HG03469 (cell line): ENCODE results near the gene DELE1.
A peak's percentile ranks its signal among the peaks of the same experiment; 100 is the strongest.

ENCODE experiments used
- ATAC-seq: cut with Tn5 transposase; IDR thresholded peaks from one replicate; pipeline ENCODE4 v1.9.1; 2021; ENCODE audit warnings: mild to moderate bottlenecking, moderate library complexity, moderate number of reproducible peaks; ENCODE audit not compliant: unreplicated experiment

Gene DELE1

DNA sequence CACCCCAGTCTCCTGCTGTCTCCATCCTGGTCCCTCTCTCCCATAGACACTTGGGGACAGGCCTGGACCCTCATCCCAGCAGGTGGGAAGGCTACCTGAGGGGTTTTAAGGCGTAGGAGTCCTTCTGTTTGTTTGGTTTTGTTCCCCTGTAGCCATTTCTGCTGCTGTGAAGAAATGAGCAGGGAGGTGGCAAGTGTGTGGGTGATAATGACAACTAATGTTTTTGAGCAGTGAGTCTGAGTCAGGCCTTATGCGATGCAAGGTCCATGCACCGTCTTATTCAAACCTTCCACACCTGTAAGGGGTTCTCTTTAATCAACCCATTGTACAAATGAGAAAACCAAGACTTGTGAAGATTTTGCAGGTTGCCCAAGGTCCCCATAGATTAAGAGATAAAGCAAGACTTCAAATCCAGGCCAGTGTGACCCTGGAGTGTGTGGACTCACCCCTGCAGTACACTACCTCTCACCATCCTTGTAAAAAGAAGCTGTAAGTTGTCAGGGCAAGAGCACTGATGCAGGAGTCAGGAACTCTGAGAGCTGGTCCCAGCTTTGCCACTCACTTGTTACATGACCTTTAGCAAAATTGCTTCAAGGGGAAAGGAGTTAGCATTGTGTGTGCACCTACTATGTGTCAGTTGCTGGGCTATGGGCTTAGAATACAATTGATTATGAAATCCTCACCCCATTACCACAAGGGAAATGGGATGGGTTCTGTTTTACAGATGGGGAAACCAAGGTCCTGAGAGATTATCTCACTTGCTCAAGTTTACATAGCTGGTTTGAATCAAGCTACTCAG is 26.7 kb downstream of the DELE1 start:
- ATAC-seq: no peak

DNA sequence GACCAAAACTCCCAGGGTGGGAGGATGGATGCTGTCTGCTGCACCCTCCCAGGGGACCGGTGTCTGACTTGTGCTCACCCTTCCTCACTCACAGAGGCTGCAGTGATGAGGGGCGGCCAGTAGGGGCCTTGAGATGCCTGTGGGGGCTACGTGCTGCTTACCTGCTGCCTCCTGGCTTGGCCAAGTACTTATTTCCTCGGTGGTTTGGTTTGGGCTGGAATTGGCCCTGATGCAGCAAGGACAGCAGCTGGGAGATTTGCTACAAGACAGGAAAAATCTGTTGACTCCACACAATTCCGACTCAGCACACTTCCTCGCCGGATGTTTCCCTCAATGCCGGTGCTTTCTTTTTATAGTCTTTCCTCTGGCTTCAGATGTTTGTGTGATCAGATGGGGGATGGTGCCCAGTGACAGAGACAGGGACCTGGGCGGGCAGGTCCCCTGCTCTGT is 27.7 kb downstream of the DELE1 start:
- ATAC-seq: peak; percentile 71

DNA sequence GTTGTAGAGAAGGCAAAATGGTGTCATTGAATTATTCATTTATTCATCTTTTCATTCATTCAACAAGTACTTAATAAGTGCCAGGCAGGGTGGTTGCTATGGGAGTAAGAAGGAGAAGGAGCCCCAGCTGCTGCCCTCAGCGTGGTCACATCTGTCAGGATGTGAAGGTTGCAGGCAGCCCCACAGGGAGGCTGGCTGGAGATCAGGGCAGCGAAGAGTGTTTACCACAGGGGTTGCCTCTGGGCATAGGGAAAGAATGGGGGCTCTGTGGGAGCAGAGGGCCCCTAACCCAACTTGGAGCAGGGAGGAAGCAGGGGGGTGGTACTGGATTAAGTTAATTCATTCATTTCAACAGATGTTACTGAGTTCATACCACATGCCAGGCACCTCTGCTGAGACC is 28.3 kb downstream of the DELE1 start:
- ATAC-seq: no peak

DNA sequence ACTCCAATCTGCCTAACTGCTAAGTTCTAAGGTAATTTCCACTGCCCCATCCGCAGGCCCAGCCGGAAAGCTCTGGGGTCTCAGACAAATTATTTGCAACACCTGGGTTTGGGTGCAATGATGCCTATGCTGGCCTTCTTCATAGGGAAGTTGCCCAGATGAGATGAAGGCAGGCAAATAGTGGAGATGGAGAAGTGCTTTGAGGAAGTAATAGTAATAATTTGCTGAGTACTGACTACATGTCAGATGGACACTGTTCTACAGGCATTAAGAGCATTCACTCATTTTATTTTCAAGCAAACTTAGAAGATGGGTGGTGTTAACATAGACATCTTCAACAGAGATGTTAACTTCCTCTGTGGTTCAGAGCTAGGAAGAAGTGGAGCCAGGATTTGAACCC is 30.5 kb downstream of the DELE1 start:
- no peak for ATAC-seq

DNA sequence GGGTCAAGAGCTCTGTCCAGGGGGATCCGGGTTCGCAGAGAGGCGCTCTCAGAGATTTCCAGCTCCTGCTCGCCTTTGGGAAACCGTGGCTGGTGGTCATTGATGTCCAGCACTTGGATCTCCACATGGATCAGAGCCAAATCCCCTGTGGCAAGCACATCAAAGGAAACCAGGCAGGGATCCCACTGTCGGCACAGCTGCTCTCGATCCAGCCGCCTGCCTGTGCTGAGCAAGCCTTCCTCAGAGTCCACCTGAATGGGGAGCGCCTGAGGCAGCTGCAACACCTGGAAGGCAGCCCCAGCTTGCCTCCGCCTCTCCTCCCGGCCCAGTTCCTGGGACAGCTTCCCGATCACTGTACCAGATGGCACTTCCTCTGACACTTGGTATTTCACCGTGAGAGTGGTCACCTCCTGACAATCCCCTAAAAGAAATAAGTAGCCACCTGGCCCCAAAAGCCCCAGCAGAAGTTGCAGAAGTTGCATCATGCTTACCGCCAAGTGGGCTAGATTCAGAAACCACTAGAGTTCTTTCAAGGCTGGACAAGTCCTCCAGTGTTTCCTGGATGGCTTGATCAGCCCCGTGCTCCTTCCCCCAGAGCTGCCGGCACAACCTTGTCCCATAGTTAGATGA is 33.8 kb downstream of the DELE1 start:
- ATAC-seq: no peak

DNA sequence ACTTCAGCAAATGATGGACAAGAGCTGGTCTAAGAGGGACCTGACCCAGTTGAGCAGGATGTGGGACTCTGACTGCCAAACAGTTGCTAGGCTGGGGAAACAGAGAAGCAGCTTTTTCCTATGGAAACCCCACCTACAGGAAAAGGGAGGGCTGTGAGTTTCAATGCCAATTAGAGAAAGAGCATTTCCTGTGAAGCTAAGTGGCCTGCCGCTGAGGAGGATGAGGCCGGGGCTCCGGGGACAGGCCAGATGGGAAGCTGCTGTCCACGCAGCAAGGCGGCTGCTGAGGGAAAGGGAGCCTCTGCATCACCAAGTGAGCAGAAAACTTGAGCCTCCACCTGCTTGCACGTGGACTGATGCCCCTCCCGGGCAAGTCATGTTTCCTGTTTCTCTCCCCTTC is 34.4 kb downstream of the DELE1 start, which contains the start of gene PCDH12:
Gene PCDH12, minus strand, starts transcription at position 90 of the 400 bp plus-strand sequence. CDS start 351 bp downstream, outside the sequence.
- no peak for ATAC-seq

DNA sequence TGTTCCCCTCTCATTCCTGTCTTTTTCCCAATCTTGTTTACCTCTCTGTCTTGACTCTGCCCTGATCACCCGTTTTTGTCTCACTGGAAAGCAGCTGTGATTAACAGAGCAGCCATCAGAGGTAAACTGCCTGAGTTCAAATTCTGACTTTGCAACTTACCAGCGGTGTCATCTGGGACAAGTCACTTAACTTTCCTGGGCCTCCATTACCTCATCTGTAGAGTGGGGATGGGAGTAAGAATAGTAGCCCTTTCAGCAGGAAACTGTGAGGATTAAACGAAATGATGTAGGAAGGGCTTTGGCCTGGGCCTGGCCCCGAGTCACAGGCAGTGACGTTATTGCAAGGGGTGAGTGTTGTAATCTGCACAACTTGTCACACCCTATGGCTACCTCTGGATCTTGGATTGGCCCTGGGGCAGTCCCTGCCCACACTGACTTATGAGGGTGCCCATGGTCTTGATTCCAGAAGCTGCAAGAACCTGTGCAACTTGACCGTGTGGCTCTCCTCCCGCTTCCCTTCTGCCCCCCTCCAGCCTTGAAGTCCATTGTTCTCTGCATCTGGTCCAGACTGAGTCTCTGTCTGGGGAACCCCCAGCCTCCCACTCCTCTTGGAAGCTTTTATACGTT is 35.0 kb downstream of the DELE1 start:
- no peak for ATAC-seq

DNA sequence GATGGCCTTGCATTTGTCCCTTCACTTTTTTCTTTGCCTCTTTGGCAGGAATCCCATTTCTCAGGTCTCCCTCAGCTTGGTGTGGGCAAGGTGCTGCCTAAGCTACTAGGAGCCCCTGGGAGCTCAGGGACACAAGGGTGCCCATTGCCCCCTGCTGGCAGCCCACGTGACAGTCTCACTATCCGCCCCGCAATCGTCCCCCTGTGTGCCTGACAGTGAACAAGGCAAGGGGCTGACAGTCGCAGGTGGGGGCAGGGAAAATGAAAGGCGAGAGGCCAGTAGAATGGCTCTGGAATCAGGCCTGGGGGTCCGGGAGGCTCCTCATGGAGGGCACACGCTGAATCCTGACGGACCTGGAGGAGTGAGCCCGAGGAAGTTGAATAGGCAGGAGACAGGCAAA is 36.3 kb downstream of the DELE1 start:
- no peak for ATAC-seq

DNA sequence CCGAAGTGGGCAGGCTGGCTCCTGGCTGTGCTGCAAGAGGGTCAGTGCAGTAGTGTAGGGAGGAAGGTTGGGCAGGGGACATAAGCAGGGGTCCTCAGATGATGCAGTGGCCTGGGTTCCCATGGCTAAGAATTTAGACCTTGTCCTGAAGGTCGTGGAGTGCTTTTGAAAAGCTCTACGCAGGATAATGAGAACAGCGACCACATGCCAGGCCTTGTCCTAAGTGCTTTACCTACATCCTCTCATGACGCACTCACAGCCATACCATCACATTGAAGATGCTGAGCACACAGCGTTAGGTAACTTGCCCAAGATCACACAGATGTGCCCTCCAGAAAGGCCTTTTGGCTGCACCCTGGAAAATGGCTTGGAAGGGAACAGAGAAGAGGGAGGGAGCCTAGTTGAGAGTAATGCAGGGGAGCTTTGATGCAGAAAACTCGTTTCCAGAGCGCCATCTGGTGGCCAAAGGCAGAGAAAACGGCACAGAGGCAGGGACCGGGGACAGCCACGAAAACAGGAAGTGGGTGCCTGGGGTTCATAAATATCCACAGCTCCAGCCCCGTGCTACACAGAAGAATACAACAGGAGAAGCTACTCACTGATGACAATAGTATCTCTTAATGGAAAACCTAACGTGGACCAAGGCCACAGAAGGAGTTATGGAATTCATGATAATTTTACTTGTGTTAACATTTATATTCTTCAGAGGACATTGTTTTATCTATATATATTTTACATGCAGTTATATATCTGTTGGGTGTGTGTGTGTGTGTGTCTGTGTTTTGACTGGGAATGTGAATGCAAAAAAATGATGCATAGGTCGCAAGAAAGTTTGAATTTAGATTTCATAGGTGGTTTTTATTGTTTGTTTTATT is 37.0 kb downstream of the DELE1 start:
- peak; percentile 76 for ATAC-seq

DNA sequence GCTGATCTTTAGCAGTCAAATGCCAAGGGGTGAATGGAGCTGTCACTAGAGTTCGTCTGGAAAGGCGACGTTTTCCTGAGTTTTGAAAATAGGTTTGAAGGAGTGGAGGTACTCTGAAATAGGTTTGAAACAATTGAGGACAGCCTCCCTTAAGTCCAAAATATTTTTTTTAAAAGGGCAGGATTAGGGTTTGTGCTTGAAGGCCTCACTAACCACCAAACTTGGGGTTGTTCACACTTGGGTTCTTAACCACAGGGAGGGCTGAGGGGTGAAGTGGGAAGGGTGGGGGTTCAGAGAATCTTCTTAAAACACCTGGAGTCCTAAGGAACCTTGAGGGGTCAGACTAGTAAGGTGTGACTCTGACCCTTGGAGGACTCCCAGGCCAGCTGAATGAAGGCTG is 37.8 kb downstream of the DELE1 start:
- no peak for ATAC-seq

DNA sequence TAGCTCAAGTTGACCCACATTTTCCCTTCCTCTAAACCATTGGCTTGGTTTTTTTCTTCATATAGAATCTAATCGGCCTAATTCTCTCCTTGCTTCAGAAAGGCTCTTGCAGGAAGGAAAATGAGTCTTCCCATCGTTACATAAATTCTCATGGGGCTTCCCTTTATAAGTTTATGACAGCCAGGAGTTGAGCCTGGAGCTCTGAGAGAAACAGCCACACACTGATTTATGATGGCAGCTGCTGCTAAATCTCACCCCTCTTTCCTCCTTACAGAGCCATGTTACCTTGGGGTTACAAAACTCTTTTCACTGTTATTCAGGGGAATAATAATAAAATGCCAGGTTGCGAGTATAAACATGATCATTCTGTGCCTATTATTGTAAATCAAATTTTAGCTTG is 40.0 kb downstream of the DELE1 start:
- no peak for ATAC-seq

DNA sequence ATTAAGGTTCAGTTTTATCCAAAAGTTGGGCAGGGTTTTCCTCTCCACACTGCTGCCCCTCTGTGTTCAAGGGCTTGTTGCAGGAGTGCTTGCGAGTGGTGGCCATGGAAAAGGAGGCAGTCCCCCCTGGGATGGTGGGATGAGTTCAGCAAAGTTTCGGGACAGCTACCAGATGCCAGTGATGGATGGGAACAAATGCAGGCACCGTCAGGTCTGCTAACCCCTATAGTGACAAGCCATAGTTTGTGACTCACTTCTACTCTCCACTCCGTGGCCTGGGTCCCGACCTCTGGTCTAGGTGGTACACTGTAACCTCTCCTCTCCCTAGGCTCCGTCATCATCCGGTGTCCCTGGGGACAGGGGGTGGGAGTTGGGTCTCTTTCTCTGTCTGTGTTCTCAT is 41.4 kb downstream of the DELE1 start:
- ATAC-seq: no peak

DNA sequence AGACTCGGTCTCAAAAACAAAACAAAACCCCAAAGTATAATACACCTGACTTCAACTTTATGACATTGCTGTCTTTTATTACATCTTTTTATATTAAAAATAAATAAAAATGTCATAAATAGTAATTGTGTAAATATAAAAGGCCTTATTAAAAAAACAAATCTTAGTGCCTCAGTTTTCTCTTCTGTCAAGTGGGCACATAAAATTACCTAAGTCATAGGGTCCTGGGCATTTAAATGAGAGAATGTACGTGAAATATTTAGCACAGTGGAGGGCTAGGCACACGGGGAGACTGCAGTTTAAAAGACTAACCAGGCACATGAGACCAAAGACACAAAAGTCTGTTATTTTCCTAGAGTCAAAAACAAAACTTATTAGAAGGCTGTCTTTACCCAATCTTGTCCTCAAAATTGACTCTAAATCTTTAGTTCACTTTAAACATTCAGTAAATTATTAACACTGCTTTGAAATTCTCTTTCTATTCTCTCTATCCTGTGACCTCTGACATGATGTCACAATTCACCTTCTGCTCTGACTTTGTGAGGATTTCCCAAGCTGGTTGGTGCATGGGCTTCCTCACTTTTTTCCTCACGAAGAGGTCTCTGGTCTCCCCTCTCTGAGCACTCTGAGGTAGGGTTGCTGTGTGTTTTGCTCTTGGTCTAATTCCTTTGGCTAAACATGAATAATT is 42.7 kb downstream of the DELE1 start:
- no peak for ATAC-seq

DNA sequence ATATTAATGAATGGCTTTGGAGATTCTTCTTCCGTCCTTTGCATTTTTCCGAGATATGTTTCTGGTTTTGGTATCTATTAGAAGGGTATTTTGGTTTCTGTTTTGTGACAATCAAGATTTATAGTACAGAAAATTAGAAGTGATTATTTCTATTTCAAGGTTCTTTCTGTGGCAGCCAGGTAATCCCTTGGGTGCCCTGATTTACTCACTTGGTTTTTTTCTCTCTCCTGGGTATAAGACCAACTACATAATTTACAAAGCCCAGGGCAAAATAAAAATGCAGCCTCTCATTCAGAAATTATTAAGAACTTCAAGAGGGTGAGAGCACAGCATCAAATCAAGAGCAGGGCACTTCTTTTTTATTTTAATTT is 43.3 kb downstream of the DELE1 start:
- ATAC-seq: no peak

DNA sequence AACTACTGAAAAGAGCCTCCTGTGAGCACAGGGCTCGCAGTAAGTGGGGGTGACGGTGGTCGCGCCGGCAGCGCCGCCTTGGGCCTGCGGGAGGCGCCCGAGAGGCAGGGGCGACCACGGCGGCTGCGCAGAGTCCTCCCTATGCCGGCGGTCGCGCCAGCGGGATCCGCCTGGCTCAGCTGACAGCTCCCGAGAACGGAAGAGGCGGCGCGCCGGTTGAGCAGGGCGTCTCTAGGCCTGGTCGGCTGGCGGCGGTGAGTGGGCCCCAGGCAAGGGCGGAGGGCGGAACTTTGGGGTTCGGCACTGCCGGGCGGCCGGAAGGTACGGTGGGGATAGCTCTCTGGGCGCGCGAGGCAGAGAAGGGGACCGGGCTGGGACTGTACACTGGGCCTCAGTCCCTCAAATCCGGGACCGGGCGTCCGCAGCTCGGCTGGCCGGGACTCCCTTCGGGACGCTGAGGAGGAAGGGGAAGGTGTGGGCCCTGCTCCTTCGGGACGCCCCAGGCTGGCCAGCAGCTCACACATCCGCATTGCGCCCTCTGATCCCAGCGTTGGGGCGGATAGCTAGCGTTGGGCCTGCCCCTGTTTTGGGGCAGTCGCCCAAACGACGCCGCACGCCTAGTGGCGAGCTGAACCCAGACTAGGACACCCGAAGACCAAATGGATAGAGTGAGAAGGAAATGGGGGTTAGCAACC is 45.4 kb downstream of the DELE1 start, which contains the start of gene RNF14:
Gene RNF14, plus strand, starts transcription at position 192 of the 695 bp plus-strand sequence. CDS start 4,484 bp downstream, outside the sequence.
- peak; percentile 85 for ATAC-seq

DNA sequence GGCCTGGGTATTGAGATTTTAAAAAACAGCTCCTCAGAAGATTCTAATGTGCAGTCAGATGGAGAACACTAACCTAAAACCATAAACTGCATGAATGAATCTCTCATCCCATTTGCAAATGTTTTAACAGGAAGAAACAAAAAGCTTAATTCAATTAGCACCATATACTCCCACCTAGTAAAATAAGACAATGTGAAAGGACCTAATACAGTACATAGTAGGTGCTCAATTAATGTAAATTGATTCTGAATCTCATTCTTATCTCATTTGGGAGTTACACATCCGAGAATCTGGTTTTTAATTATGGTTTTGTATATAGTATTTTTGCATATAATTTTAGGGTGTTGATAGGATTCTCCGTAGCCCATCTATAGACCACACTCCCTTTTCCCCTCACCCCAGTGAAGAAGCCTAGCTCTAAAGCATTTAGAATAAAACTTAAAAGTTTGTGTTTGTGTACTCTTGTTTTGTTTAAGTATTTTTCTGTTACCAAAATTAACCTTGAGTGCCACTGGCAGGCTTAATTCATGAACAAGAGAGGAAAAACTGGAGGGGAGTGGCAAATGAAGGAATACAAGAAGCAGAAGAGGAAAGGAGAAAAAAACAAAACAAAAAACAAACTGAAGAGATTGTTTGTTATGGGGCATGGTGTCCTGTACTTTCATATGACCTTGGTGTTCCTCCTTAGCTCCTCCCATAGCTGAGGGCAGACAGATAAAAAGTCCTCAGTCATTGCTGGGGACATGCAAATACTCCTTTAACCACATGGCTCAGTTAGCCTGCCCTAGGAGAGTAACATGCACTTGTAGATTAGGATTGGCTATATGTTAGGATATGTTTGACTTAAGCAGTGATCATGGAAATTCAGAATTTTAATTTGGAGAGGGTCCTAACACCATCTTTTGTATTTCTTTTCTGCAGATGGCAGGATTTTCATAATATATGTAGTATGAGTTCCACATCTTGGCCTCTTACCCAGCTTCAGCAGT is 46.4 kb downstream of the DELE1 start:
- ATAC-seq: peak; percentile 56

DNA sequence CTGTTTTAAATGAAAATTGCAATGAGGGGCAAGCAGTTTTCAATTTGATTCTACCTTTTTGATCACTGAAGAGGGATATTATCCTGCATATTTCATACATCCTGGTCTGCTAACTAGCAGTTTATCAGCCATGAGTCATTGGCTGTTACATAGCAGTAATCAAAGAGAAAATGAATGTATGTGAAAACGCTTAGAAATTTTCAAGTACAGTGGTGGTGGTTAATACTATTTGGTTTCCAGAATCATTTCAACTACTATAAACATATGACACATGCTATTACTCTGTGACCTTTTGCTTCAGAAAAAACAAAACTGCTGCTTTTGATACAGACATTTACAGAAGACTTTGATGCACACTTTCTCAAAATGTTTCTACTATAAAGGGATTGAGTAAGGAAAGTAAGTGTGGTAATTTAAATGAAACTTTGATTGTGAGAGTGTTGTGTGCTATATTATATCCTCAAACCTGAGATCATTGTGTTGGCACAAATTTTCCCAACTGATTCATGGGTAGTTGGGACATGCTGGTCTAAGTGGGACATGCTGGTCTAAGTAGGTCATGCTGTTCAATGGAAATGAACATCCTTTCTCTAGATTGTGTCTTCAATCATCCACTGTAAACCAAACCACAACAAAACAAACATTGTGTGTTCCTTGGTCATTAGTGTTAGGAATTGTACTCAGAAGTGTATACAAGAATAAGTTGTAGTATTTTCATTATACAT is 50.4 kb downstream of the DELE1 start:
- no peak for ATAC-seq

DNA sequence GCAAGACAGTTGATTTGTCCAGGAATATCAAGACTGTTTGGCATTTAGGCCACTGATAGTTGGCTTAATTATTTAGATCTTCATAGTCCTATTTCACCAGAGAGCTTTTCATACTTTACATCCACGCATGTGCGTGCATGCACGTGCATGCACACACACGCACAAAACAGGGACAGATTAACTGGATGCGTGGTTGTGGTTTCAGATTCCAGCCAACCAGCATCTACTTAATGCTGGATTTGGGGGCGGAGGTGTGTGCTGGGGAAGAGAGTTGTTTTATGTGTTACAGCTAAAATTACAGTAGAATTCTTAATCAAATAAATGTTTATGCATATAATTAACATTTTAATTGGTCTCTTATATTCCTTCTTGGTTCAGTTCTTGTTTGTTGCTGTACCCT is 52.5 kb downstream of the DELE1 start:
- ATAC-seq: no peak
